ENCODE data around the gene NEURL1.

Gene NEURL1

GRCh38 chr10:103493362-103493915 is at the start of gene NEURL1:
Gene NEURL1, plus strand, starts transcription at chr10:103493705. Its CDS starts 683 bp downstream, at chr10:103494388.
- peak in 1 of 2 experiments; percentile 36 for DNase-seq

GRCh38 chr10:103444478-103444877 is 49.0 kb upstream of the NEURL1 start:
- no peak for DNase-seq

- no peak for DNase-seq
Measured at GRCh38 chr10:103445366-103445765, 48.1 kb upstream of the NEURL1 start.

- no peak for DNase-seq
Measured at GRCh38 chr10:103445767-103446567, 47.5 kb upstream of the NEURL1 start.

GRCh38 chr10:103447187-103447586 is 46.3 kb upstream of the NEURL1 start:
- no peak for DNase-seq

- no peak for DNase-seq
Measured at GRCh38 chr10:103448746-103449145, 44.8 kb upstream of the NEURL1 start.

GRCh38 chr10:103449208-103450144 is 44.0 kb upstream of the NEURL1 start:
- DNase-seq: no peak

- DNase-seq: no peak
Measured at GRCh38 chr10:103450201-103450695, 43.3 kb upstream of the NEURL1 start.

- DNase-seq: peak in 1 of 2 experiments; percentile 15
Measured at GRCh38 chr10:103451091-103451813, 42.3 kb upstream of the NEURL1 start.

GRCh38 chr10:103451831-103452505 is 41.5 kb upstream of the NEURL1 start, which contains the start of gene CALHM2:
Gene CALHM2, minus strand, starts transcription at chr10:103452370. Its CDS starts 2,429 bp downstream, at chr10:103449941.
- DNase-seq: peak; percentile 25 to 42

GRCh38 chr10:103452506-103453230 is 40.8 kb upstream of the NEURL1 start:
- no peak for DNase-seq

GRCh38 chr10:103454026-103454425 is 39.5 kb upstream of the NEURL1 start:
- DNase-seq: no peak

- no peak for DNase-seq
Measured at GRCh38 chr10:103455235-103455634, 38.3 kb upstream of the NEURL1 start.

- no peak for DNase-seq
Measured at GRCh38 chr10:103456074-103456660, 37.3 kb upstream of the NEURL1 start.

- no peak for DNase-seq
Measured at GRCh38 chr10:103457176-103457712, 36.3 kb upstream of the NEURL1 start.

- no peak for DNase-seq
Measured at GRCh38 chr10:103457896-103458583, 35.5 kb upstream of the NEURL1 start.

- DNase-seq: no peak
Measured at GRCh38 chr10:103458720-103459119, 34.8 kb upstream of the NEURL1 start, which contains the start of gene CALHM1. Gene CALHM1, minus strand, starts transcription at chr10:103458900. Its CDS starts 149 bp downstream, at chr10:103458751.

GRCh38 chr10:103459615-103460014 is 33.9 kb upstream of the NEURL1 start:
- DNase-seq: no peak

- no peak for DNase-seq
Measured at GRCh38 chr10:103463499-103463898, 30.0 kb upstream of the NEURL1 start.

All from NCI-H2081 (cell line).